ENCODE results near the gene ITPR1. TPM values are rescaled to one million over a fixed set of nuclear protein-coding genes. Genes with fewer than 3 reads are reported as not detected.

The ITPR1 gene
- total RNA-seq, 2 donors from 2014 or later: 5.9 TPM

DNA sequence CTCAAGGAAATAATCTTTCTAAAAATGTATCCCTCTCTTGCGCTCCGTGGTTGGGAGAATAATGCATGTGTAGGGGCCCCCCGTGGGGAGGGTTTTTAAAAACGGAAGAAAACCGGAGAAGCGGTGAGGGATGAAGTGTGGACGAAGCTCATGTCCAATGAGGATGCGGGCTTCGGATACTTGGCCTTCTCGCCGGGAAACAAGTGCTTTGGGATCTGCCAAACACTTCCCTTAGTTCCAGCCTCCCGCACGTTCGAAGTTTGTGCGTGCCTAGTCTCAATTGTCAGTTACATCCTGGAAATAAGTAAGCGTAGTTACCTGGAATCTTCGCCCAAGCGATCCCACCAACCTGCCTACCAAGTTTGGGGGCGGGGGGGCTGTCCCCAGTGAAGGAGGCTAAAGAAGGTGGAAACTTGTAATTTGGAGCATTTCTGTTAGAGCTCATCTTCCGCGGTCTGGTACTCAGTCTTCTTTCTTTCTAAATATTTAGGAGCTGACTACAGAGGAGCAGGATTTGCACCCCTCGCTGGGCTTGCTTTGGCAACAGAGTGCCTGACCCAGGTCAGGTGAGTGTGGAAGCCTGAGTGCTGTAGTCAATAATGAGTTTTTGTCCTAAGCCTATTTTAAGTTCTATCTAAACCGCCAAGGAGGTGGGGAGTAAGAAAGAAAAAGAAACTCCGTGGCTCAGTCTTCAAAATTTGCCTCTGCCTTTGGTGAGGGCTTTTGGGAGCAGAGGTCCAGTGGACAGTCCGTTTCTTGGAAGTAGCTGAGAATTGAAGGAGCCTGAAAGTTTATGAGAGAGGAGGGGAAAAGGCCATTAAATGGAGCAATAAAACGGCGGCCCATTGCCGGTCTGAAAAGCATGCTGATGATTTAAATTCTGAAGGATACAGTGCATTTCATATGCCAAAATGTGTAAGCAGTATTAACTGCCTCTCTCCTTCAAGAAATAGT, 1.1 kb downstream of the ITPR1 start:
- H3K27me3 Mint-ChIP-seq (ENCODE audit: insufficient read depth): peaks cover 55% of the 10 kb centered on the region

DNA sequence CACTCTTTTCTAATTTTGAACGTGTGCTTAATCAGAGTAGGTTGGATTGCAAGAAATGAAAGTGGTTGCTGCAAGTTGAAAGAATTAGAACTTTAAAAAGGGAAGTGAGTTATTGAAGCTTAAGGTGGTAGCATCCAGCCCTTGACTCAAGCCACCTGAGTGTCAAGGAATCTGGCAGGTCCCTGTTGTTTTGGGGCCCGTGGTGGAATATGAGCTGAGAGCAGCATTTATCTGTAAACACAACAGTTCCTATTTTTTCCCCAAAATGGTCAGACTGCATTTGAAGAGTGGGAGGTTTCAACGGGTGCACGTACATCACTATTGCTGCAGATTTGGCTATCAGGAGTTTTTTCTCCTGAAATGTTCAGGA, 1.7 kb downstream of the ITPR1 start:
- no peak overlapping the region for H3K27ac Mint-ChIP-seq
- no peaks in the 10 kb centered on the region for H3K9me3 Mint-ChIP-seq
- Histone ChIP-seq H3K27me3 (ENCODE audit: control insufficient read depth, insufficient read depth, low read length, poor library complexity, severe bottlenecking) (peaks cover 44% of the 10 kb centered on the region), H3K4me3 (ENCODE audit: low read length) (peak overlapping the region; percentile 93), H3K36me3 (ENCODE audit: control insufficient read depth, insufficient read depth, low read length) (no peaks in the 10 kb centered on the region), H3K4me1 (ENCODE audit: control insufficient read depth, insufficient read depth, low read length) (no peaks in the 10 kb centered on the region), H3K27ac (ENCODE audit: low read depth, low read length) (no peak overlapping the region), H3K9ac (ENCODE audit: extremely low read depth, low read length, poor library complexity, severe bottlenecking) (no peak overlapping the region), H3K9me3 (ENCODE audit: control insufficient read depth, low read length) (no peaks in the 10 kb centered on the region)
- TF ChIP-seq, protein P1, sequence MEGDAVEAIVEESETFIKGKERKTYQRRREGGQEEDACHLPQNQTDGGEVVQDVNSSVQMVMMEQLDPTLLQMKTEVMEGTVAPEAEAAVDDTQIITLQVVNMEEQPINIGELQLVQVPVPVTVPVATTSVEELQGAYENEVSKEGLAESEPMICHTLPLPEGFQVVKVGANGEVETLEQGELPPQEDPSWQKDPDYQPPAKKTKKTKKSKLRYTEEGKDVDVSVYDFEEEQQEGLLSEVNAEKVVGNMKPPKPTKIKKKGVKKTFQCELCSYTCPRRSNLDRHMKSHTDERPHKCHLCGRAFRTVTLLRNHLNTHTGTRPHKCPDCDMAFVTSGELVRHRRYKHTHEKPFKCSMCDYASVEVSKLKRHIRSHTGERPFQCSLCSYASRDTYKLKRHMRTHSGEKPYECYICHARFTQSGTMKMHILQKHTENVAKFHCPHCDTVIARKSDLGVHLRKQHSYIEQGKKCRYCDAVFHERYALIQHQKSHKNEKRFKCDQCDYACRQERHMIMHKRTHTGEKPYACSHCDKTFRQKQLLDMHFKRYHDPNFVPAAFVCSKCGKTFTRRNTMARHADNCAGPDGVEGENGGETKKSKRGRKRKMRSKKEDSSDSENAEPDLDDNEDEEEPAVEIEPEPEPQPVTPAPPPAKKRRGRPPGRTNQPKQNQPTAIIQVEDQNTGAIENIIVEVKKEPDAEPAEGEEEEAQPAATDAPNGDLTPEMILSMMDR (conservative IDR thresholded peaks at IDR 0.05): no peak
- no peaks in the 10 kb centered on the region for H3K36me3 Mint-ChIP-seq (ENCODE audit: low read depth)
- no peak for DNase-seq
- H3K4me3 Mint-ChIP-seq: no peak overlapping the region
- H3K4me1 Mint-ChIP-seq: peaks cover 11% of the 10 kb centered on the region
- 94 to 100% methylated on average over 1 to 4 of the region's 4 CpGs for WGBS, 2 experiments (ENCODE audit: insufficient coverage in 1 of 2, insufficient read length in 1 of 2)
- H3K27me3 Mint-ChIP-seq (ENCODE audit: insufficient read depth): peaks cover 52% of the 10 kb centered on the region

More for the DNA sequence above, 1.1 kb downstream of the ITPR1 start:
- Histone ChIP-seq H3K4me1 (ENCODE audit: control insufficient read depth, insufficient read depth, low read length) (no peaks in the 10 kb centered on the region), H3K36me3 (ENCODE audit: control insufficient read depth, insufficient read depth, low read length) (no peaks in the 10 kb centered on the region), H3K9ac (ENCODE audit: extremely low read depth, low read length, poor library complexity, severe bottlenecking) (peak overlapping the region; percentile 2), H3K9me3 (ENCODE audit: control insufficient read depth, low read length) (no peaks in the 10 kb centered on the region), H3K27me3 (ENCODE audit: control insufficient read depth, insufficient read depth, low read length, poor library complexity, severe bottlenecking) (peaks cover 50% of the 10 kb centered on the region), H3K27ac (ENCODE audit: low read depth, low read length) (no peak overlapping the region), H3K4me3 (ENCODE audit: low read length) (peak overlapping the region; percentile 93)
- DNase-seq: peak; percentile 72
- 27 to 44% methylated on average over 16 to 28 of the region's 28 CpGs for WGBS, 2 experiments (ENCODE audit: insufficient coverage in 1 of 2, insufficient read length in 1 of 2)
- TF ChIP-seq, protein P1 (conservative IDR thresholded peaks at IDR 0.05): no peak
- H3K27ac Mint-ChIP-seq: no peak overlapping the region
- peaks cover 11% of the 10 kb centered on the region for H3K4me1 Mint-ChIP-seq
- no peaks in the 10 kb centered on the region for H3K9me3 Mint-ChIP-seq
- H3K36me3 Mint-ChIP-seq (ENCODE audit: low read depth): no peaks in the 10 kb centered on the region
- peak overlapping the region; percentile 88 for H3K4me3 Mint-ChIP-seq

DNA sequence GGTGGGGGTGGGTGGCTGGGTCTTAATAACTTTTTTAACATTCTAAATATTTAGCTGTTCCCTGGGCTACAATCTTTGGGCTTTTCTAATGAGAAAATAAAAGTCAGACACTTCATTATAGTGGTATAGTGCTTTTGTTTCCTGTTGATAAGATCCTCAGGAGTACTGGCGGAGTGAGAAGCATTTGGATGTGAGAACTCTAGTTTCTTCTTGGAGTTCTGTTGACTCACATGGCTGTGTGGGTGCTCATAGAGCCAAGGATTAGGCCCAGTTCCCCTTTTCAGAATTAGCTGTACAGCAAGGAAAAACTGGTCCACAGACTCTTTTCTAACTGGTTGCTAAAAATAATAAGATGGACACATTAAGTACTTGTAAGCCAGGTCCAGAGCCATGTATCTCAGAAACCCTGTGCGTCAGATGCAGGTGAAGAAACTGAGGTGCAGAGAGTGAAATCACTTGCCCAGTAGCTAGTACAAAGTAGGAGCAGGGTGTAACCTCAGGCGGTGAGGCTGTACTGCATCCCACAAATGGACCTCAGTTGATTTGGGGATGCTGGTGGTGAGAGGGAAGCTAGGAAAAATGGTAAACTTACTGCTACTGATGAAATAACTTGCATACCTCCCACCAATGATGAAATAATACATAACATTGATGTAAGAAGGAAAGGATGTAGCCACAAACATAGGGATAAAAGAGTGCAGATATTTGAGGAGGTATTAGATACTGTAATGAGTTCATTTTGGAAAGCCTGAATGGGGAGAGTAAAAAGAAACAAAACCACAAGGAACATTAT, 2.3 kb downstream of the ITPR1 start:
- Histone ChIP-seq H3K36me3 (ENCODE audit: control insufficient read depth, insufficient read depth, low read length) (no peaks in the 10 kb centered on the region), H3K27me3 (ENCODE audit: control insufficient read depth, insufficient read depth, low read length, poor library complexity, severe bottlenecking) (peaks cover 39% of the 10 kb centered on the region), H3K4me1 (ENCODE audit: control insufficient read depth, insufficient read depth, low read length) (no peaks in the 10 kb centered on the region), H3K4me3 (ENCODE audit: low read length) (no peak overlapping the region), H3K9ac (ENCODE audit: extremely low read depth, low read length, poor library complexity, severe bottlenecking) (no peak overlapping the region), H3K9me3 (ENCODE audit: control insufficient read depth, low read length) (no peaks in the 10 kb centered on the region), H3K27ac (ENCODE audit: low read depth, low read length) (no peak overlapping the region)
- WGBS, 2 experiments (ENCODE audit: insufficient coverage in 1 of 2, insufficient read length in 1 of 2): 96 to 100% methylated on average over 2 to 3 of the region's 3 CpGs
- DNase-seq: no peak
- H3K36me3 Mint-ChIP-seq (ENCODE audit: low read depth): no peaks in the 10 kb centered on the region
- H3K27me3 Mint-ChIP-seq (ENCODE audit: insufficient read depth): peaks cover 49% of the 10 kb centered on the region
- H3K27ac Mint-ChIP-seq: no peak overlapping the region
- no peak overlapping the region for H3K4me3 Mint-ChIP-seq
- H3K9me3 Mint-ChIP-seq: no peaks in the 10 kb centered on the region
- H3K4me1 Mint-ChIP-seq: peaks cover 11% of the 10 kb centered on the region
- TF ChIP-seq, protein P1 (conservative IDR thresholded peaks at IDR 0.05): no peak
